ENCODE measurements around the gene GALNT7.

GALNT7 gene

DNA sequence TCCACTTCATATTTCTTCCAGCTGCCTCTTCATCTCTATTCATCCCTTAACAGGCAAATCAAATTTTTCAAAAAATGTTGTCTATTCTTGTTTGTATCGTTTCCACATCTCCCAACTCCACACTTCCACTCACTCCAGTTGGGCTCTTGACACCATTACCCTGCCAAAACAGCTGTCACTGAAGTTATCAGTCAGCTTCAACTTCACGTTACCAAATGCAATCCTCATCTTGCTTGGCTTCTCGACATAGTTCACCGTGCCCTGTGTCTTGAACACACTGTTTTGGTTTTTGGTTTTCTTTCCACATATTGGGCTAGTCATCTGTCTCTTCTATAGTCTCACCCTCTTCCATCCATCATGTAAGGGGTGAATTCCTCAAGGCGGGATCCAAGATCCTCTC is 65.2 kb downstream of the GALNT7 start:
- TF ChIP-seq, protein P1, sequence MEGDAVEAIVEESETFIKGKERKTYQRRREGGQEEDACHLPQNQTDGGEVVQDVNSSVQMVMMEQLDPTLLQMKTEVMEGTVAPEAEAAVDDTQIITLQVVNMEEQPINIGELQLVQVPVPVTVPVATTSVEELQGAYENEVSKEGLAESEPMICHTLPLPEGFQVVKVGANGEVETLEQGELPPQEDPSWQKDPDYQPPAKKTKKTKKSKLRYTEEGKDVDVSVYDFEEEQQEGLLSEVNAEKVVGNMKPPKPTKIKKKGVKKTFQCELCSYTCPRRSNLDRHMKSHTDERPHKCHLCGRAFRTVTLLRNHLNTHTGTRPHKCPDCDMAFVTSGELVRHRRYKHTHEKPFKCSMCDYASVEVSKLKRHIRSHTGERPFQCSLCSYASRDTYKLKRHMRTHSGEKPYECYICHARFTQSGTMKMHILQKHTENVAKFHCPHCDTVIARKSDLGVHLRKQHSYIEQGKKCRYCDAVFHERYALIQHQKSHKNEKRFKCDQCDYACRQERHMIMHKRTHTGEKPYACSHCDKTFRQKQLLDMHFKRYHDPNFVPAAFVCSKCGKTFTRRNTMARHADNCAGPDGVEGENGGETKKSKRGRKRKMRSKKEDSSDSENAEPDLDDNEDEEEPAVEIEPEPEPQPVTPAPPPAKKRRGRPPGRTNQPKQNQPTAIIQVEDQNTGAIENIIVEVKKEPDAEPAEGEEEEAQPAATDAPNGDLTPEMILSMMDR (IDR thresholded peaks at IDR 0.05; ENCODE audit: control insufficient read depth, insufficient read depth, low read depth, low read length, missing control alignments): no peak
- no peak overlapping the region for H3K4me3 ChIP-seq (ENCODE audit: control insufficient read depth, low read depth, low read length)
- DNase-seq (ENCODE audit: low read depth): no peak

DNA sequence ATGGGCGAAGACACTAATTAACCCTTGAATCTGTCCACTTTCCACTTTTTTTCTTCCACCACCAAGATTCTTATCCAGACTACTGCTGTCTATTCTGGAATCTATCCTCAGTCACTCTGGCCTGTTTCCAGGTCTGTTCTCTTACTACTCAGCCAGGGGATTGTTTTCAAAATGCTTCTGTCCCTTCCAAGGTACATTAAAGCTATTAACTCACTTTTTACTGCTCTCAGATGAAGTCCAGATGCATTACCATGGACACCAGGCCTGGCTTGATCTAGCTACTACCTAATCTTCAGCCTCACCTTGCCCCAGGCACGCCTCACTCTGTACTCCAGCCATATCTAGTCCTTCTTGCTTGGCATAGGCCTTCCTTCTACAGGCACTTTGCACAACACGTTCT is 66.4 kb downstream of the GALNT7 start:
- no peak for DNase-seq (ENCODE audit: low read depth)
- H3K4me3 ChIP-seq (ENCODE audit: control insufficient read depth, low read depth, low read length): no peak overlapping the region
- TF ChIP-seq, protein P1 (IDR thresholded peaks at IDR 0.05; ENCODE audit: control insufficient read depth, insufficient read depth, low read depth, low read length, missing control alignments): no peak

- no peak overlapping the region for H3K4me3 ChIP-seq (ENCODE audit: control insufficient read depth, low read depth, low read length)
- no peak for DNase-seq (ENCODE audit: low read depth)
- TF ChIP-seq, protein P1 (IDR thresholded peaks at IDR 0.05; ENCODE audit: control insufficient read depth, insufficient read depth, low read depth, low read length, missing control alignments): no peak
These were observed 67.7 kb downstream of the GALNT7 start for GRCh38 chr4:173236301-173236700.

GRCh38 chr4:173237152-173237551 is 68.5 kb downstream of the GALNT7 start:
- no peak for DNase-seq (ENCODE audit: low read depth)
- TF ChIP-seq, protein P1 (IDR thresholded peaks at IDR 0.05; ENCODE audit: control insufficient read depth, insufficient read depth, low read depth, low read length, missing control alignments): no peak
- no peak overlapping the region for H3K4me3 ChIP-seq (ENCODE audit: control insufficient read depth, low read depth, low read length)

- no peak for DNase-seq (ENCODE audit: low read depth)
- no peak overlapping the region for H3K4me3 ChIP-seq (ENCODE audit: control insufficient read depth, low read depth, low read length)
- TF ChIP-seq, protein P1 (IDR thresholded peaks at IDR 0.05; ENCODE audit: control insufficient read depth, insufficient read depth, low read depth, low read length, missing control alignments): no peak
These were observed 69.2 kb downstream of the GALNT7 start for GRCh38 chr4:173237762-173238161.

DNA sequence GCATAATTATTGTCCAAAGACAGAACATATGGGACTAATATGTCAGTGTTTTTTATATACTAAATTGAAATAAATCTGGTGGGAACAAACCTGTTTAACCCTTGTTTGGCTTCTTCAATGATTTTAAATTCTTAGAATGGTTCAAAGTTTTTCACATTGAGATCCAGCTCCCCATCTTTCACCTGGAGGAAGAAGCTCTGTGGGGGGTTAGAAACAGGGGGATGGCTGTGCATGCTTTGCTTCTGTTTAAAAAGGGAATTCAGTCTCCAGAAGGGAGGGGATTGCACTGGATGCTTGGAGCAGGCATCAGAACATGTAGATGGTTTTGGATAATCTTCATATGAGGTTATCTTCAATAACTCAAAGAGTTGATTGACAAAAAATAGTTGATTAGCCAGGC is 72.1 kb downstream of the GALNT7 start:
- TF ChIP-seq, protein P1 (IDR thresholded peaks at IDR 0.05; ENCODE audit: control insufficient read depth, insufficient read depth, low read depth, low read length, missing control alignments): no peak
- no peak overlapping the region for H3K4me3 ChIP-seq (ENCODE audit: control insufficient read depth, low read depth, low read length)
- DNase-seq (ENCODE audit: low read depth): no peak
